BE2C (cell line): ENCODE results near the gene PDE9A.

ENCODE experiments used
- DNase-seq: peaks from one replicate; pipeline ENCODE4 v3.0.0-alpha.2; 2020
- H3K27me3 ChIP-seq: fragments of 250-450 bp; sonication (Bioruptor Pico); 2 replicates; pipeline ENCODE4 v1.5.1; 2020; ENCODE audit warnings: mild to moderate bottlenecking
- H3K36me3 ChIP-seq: fragments of 250-450 bp; sonication (Bioruptor Pico); 2 replicates; pipeline ENCODE4 v1.5.1; 2020; ENCODE audit warnings: mild to moderate bottlenecking
- H3K4me1 ChIP-seq: fragments of 250-450 bp; sonication (Bioruptor Pico); 2 replicates; pipeline ENCODE4 v1.5.1; 2020
- H3K4me3 ChIP-seq: 2 replicates; pipeline ENCODE4 v1.5.1; 2011; ENCODE audit warnings: low read depth, low read length
- H3K9me3 ChIP-seq: fragments of 250-450 bp; sonication (Bioruptor Pico); 2 replicates; pipeline ENCODE4 v1.5.1; 2020
- TF ChIP-seq, protein P1 (sequence below): IDR thresholded peaks from 2 replicates; pipeline ENCODE4 v1.5.1; 2012; ENCODE audit warnings: mild to moderate bottlenecking, low read depth, low read length

The PDE9A gene

DNA sequence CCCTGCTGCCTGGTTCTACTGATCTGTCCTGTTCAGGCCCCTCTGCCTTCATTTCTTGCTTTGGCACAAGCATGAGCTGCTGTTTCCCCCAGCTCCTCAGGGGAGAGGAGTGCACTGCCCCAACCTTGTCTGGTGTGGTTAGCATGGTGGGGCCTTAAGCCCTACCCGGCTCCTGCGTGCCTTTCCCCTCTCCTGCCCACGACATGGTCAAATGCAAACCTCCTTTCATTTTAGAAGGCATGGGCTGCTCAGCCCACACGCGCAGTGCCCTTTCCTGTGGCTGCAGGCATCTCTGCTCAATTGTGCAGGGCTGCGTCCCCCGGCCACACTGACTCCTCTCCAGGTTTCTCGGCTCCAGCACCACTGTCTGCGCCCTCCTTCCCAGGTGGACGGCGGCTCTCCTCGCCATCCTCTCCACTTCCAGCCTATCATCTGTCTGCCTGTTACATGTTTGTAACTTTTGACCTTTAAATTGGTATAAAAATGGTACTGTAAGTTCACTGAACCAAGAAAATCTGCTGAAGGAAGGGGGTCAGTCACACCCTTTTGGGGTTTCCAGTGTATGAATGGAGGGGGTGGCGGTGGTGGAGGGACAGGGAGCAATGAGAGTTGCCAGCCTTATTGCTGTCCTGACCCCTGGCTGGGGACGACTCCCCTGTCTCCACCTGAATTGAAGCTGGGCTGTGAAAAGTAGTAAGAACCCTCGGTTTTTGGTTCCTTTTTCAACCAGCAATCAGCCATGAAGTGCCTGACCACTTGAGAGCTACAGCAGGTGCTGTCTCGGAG lies 5.1 kb downstream of the PDE9A start:
- no peak for DNase-seq
- H3K4me3 ChIP-seq = no peak overlapping the region

DNA sequence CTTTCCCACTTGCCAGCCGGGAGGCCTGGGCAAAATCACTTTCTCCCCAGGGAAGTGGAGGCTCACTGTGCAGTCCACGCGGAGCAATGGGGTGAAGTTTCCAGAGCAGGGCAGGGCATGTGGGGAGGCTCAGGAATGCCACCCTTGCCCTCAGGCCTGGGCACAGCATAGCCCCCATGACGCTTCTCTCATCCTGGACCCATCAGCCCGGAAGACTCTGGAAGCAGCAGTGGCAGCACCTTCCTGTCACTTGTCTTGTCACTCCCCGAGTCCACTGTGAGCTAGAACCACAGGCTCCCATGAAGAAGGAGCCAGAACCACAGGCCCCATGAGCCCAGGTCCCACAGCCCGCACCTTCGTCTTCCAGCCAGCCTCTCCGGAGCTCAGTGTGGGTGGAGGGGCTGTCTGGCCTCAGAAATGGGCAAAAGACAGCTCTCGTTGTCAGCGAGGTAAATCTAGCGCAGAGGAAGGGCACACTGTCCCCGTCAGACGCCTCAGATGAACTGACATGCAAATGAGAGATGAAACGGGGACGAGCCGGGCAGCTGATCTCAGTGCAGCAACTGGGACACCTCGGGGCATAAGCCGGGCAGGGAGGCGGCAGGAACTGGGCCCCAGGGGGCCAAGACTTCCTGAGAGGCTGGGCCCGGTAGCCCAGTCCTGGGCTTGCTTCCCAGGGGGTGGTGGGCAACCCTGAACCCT lies 6.1 kb downstream of the PDE9A start:
- H3K27me3 ChIP-seq = no peaks in the 10 kb centered on the region
- TF ChIP-seq, protein P1, sequence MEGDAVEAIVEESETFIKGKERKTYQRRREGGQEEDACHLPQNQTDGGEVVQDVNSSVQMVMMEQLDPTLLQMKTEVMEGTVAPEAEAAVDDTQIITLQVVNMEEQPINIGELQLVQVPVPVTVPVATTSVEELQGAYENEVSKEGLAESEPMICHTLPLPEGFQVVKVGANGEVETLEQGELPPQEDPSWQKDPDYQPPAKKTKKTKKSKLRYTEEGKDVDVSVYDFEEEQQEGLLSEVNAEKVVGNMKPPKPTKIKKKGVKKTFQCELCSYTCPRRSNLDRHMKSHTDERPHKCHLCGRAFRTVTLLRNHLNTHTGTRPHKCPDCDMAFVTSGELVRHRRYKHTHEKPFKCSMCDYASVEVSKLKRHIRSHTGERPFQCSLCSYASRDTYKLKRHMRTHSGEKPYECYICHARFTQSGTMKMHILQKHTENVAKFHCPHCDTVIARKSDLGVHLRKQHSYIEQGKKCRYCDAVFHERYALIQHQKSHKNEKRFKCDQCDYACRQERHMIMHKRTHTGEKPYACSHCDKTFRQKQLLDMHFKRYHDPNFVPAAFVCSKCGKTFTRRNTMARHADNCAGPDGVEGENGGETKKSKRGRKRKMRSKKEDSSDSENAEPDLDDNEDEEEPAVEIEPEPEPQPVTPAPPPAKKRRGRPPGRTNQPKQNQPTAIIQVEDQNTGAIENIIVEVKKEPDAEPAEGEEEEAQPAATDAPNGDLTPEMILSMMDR = no peak
- no peak overlapping the region for H3K4me3 ChIP-seq
- no peaks in the 10 kb centered on the region for H3K36me3 ChIP-seq
- H3K4me1 ChIP-seq = peaks cover 14% of the 10 kb centered on the region
- no peaks in the 10 kb centered on the region for H3K9me3 ChIP-seq
- peak; percentile 37 for DNase-seq

More for the DNA sequence above, 5.1 kb downstream of the PDE9A start:
- Histone ChIP-seq H3K9me3 (no peaks in the 10 kb centered on the region), H3K4me1 (peaks cover 14% of the 10 kb centered on the region), H3K27me3 (no peaks in the 10 kb centered on the region), H3K36me3 (no peaks in the 10 kb centered on the region)
- TF ChIP-seq, protein P1 = no peak

DNA sequence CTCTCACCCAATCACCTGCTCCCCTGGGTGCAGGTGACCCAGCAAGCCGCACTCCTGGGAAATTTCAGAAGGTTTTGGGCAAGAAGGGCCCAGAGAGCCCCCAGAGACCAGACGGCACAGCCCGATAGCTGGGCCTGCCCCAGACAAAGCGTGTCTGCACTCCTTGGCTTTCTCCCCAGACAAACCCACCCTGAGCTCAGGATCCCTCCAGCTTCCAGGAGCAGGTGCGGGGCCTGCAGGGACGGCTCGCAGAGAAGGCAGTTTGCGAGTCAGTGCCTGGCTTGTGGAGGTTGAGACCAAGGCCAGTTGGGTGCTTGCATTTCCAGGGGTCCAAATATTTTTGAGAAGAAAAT lies 6.7 kb downstream of the PDE9A start:
- Histone ChIP-seq H3K9me3 (no peaks in the 10 kb centered on the region), H3K36me3 (no peaks in the 10 kb centered on the region), H3K4me1 (peaks cover 11% of the 10 kb centered on the region), H3K27me3 (no peaks in the 10 kb centered on the region), H3K4me3 (no peak overlapping the region)
- TF ChIP-seq, protein P1 = no peak
- DNase-seq = no peak

DNA sequence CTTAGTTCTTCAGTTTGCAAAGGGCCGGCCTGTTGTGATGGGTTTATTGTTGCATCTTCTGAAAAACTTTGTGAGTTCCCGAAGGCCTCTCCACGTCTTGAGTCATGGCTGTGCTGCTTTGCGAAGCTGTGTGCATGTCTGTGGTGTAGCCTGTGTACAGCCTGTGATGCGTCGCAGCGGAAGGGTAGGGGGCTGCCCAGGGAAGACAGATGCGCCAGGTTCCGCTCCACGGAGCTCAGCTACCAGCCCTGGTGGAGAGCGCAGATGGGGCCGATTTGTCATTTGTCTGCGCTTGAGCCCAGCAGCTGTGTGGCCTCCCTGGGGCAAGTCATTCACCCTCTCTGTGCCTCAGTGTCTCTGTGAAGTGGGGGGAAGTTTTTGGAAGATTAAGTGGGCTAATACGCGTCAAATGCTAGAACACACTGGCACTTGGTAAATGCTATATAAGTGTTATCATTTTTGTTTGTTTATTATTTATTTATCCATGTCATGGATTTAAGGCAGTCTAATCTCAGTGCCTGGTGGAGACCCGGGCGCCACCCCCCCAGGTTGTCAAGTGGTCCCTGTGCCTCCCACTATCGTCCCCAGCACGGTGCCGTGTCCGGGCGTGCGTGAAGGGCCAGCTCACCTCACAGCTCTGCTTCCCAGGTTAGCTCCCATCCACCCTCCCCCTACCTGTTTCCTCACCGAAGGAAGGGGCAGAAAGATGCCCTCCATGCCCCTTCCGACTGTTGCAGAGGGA lies 8.4 kb downstream of the PDE9A start:
- Histone ChIP-seq H3K4me3 (no peak overlapping the region), H3K36me3 (no peaks in the 10 kb centered on the region), H3K27me3 (no peaks in the 10 kb centered on the region), H3K9me3 (no peaks in the 10 kb centered on the region), H3K4me1 (peaks cover 11% of the 10 kb centered on the region)
- DNase-seq = peak; percentile 75
- TF ChIP-seq, protein P1 = no peak

DNA sequence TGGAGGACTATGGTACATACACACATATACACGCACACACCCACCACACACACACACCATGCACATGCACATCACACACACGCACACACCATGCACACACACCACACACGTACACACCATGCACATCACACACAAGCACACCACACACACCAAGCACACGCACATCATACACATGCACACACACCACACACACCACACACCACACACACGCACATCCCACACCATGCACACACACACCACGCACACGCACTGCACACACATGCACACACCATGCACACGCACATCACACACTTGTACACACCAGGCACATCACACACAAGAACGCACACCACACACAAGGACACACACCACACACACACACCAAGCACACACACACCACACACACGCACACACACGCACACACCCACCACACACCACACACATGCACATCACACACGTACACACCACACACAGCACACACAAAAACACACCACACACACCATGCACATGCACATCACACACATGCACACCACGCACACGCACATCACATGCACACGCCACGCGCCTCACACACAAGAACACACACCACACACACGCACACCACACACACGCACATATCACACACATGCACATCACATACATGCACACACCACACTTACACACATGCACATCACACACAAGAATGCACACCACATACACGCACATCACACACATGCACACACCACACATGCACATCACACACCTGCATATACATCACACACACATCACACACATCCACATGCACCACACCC lies 9.2 kb downstream of the PDE9A start:
- H3K4me3 ChIP-seq = no peak overlapping the region
- TF ChIP-seq, protein P1 = no peak
- H3K9me3 ChIP-seq = no peaks in the 10 kb centered on the region
- H3K4me1 ChIP-seq = peaks cover 11% of the 10 kb centered on the region
- H3K36me3 ChIP-seq = no peaks in the 10 kb centered on the region
- H3K27me3 ChIP-seq = no peaks in the 10 kb centered on the region
- DNase-seq = no peak
